Nephron progenitor cell (in vitro differentiated cells): ENCODE data around the gene GPR137B.

Source experiments
- DNase-seq: peaks from one replicate; pipeline ENCODE4 v3.0.0; 2021
- H3K27ac Mint-ChIP-seq: 2 replicates; pipeline ENCODE4 v1.8.0; 2021; ENCODE audit warnings: mild to moderate bottlenecking, moderate library complexity, mixed read lengths
- H3K27me3 Mint-ChIP-seq: 2 replicates; pipeline ENCODE4 v1.8.0; 2021; ENCODE audit warnings: mild to moderate bottlenecking, low read depth, mixed read lengths; ENCODE audit not compliant: poor library complexity
- H3K36me3 Mint-ChIP-seq: 2 replicates; pipeline ENCODE4 v1.8.0; 2021; ENCODE audit warnings: low read depth, mixed read lengths
- H3K4me1 Mint-ChIP-seq: 2 replicates; pipeline ENCODE4 v1.8.0; 2021; ENCODE audit warnings: mixed read lengths
- H3K4me3 Mint-ChIP-seq: 2 replicates; pipeline ENCODE4 v1.8.0; 2021; ENCODE audit warnings: mild to moderate bottlenecking, moderate library complexity, mixed read lengths
- H3K9me3 Mint-ChIP-seq: 2 replicates; pipeline ENCODE4 v1.8.0; 2021; ENCODE audit warnings: mild to moderate bottlenecking, moderate library complexity, mixed read lengths
- CTCF ChIP-seq: fragments of 200-600 bp; sonication (generic); IDR thresholded peaks from 2 replicates; pipeline ENCODE4 v1.5.0; 2021; ENCODE audit warnings: antibody characterized with exemption

GPR137B gene

GRCh38 chr1:236099355-236099974 is 42.9 kb upstream of the GPR137B start:
- DNase-seq = no peak
- Mint-ChIP-seq H3K27ac (no peak overlapping the region), H3K4me3 (no peak overlapping the region), H3K9me3 (peaks cover 26% of the 10 kb centered on the region), H3K36me3 (no peaks in the 10 kb centered on the region), H3K27me3 (peaks cover 7% of the 10 kb centered on the region), H3K4me1 (peaks cover 5% of the 10 kb centered on the region)
- TF ChIP-seq CTCF = no peak

GRCh38 chr1:236100799-236101198 is 41.5 kb upstream of the GPR137B start:
- H3K4me1 Mint-ChIP-seq = peaks cover 5% of the 10 kb centered on the region
- peaks cover 8% of the 10 kb centered on the region for H3K27me3 Mint-ChIP-seq
- H3K9me3 Mint-ChIP-seq = peaks cover 16% of the 10 kb centered on the region
- H3K36me3 Mint-ChIP-seq = no peaks in the 10 kb centered on the region
- H3K4me3 Mint-ChIP-seq = no peak overlapping the region
- no peak for TF ChIP-seq CTCF
- no peak for DNase-seq
- no peak overlapping the region for H3K27ac Mint-ChIP-seq

GRCh38 chr1:236101233-236102200 is 40.8 kb upstream of the GPR137B start:
- H3K9me3 Mint-ChIP-seq = peaks cover 12% of the 10 kb centered on the region
- DNase-seq = no peak
- peaks cover 8% of the 10 kb centered on the region for H3K27me3 Mint-ChIP-seq
- no peak for TF ChIP-seq CTCF
- H3K4me1 Mint-ChIP-seq = peaks cover 5% of the 10 kb centered on the region
- no peak overlapping the region for H3K4me3 Mint-ChIP-seq
- no peak overlapping the region for H3K27ac Mint-ChIP-seq
- no peaks in the 10 kb centered on the region for H3K36me3 Mint-ChIP-seq

GRCh38 chr1:236102611-236103010 is 39.7 kb upstream of the GPR137B start:
- Mint-ChIP-seq H3K36me3 (no peaks in the 10 kb centered on the region), H3K9me3 (peaks cover under 1% of the 10 kb centered on the region), H3K4me3 (no peak overlapping the region), H3K4me1 (peaks cover 5% of the 10 kb centered on the region), H3K27me3 (peaks cover 8% of the 10 kb centered on the region), H3K27ac (no peak overlapping the region)
- no peak for DNase-seq
- no peak for TF ChIP-seq CTCF

GRCh38 chr1:236103059-236103458 is 39.3 kb upstream of the GPR137B start:
- Mint-ChIP-seq H3K4me1 (peaks cover 5% of the 10 kb centered on the region), H3K27ac (no peak overlapping the region), H3K36me3 (no peaks in the 10 kb centered on the region), H3K27me3 (peaks cover 8% of the 10 kb centered on the region), H3K4me3 (no peak overlapping the region), H3K9me3 (no peaks in the 10 kb centered on the region)
- no peak for TF ChIP-seq CTCF
- no peak for DNase-seq
